ENCODE measurements around the gene CSRP3.
"Not testable (repeated sequence)": the region's sequence is repeated elsewhere in the genome, so short reads cannot be mapped to it uniquely, and the experiment has no call there.

The CSRP3 gene

GRCh38 chr11:19185516-19186052, 16.2 kb downstream of the CSRP3 start:
- DNase-seq (ENCODE audit: low spot score): no peak

- DNase-seq (ENCODE audit: low spot score): no peak
Measured at GRCh38 chr11:19185036-19185435, 16.7 kb downstream of the CSRP3 start.

GRCh38 chr11:19183646-19184045, 18.1 kb downstream of the CSRP3 start:
- DNase-seq (ENCODE audit: low spot score): no peak

GRCh38 chr11:19181531-19182261, 20.1 kb downstream of the CSRP3 start:
- DNase-seq (ENCODE audit: low spot score): no peak

DNA sequence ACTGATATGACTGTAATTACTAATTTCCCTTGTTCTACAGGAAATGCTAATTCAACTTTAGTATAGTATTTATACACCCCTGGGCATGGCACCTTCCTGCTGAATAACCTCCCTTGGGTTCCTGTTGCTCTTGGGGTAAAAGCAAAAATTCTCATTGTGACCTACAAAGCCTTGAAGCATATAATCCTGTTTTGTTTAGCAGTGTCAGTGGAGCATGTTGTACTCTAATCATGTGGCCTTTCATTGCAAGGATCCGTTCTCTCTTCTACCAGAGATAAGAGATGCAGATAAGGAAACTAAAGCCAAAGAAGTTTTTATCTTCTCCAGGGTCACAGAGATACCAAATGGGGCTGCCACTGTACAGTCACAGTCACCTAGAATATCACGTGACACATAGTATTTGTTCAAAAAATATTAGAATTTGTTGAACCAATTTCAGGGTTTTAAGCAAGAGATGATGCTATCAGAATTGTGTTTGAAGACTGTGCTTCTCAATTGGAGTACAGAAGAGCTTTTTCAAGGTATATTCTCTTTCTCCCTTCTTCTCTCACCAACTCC, 25.1 kb downstream of the CSRP3 start:
- DNase-seq (ENCODE audit: low spot score): no peak

GRCh38 chr11:19173964-19174638, 27.7 kb downstream of the CSRP3 start:
- no peak for DNase-seq (ENCODE audit: low spot score)

DNA sequence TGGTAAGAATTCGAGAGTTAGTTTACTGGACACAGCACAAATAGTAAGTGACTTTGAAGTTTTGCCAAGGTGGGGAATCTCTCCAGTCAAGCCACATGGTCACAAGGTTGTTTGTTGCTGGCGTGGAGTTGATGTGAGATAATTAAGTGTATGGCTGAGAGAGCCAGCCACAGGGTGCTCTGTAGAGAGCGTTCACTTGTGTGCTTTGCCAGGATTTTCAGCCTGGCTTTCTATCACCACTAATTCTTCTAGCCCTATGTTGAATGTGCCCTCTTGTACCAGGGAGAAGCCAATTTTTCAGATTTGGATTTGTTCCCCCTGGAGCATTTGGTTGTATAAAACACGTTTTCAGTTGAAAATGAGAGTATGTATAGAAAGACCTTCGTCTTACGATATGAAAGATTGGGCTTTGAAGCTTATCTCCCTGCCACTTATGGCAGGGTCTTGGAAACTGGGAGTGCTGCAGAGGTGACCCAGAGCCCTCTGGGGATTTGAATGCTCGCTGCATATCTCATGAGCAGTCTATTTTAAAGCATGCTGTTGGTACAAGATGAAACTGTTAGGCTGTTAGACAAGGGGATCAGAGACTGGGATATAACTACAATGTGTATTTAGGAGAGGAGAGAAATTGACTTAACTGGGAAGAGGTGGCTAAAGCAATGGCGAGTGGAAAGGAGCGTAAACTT, 28.6 kb downstream of the CSRP3 start:
- no peak for DNase-seq (ENCODE audit: low spot score)

DNA sequence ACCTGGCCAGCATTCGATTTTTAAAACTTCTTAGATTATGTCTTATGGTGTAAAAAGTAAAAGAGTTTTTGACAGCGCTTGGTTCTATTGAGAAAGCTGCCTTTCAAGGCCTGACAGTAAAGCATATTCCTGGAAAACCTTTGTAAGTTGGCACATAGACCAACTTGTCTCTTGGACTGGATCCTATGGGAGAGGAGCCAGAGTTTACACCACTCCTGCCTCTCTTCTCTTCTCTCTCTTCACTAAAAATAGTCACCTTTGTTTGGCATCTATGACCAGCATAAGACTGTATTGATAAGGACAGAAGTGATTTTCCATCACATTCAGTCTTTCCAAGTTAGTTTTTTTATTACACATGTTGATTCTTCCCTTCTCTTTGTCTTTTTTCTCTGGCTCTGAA, 33.7 kb downstream of the CSRP3 start:
- no peak for DNase-seq (ENCODE audit: low spot score)

GRCh38 chr11:19164881-19165280, 36.9 kb downstream of the CSRP3 start:
- DNase-seq (ENCODE audit: low spot score): no peak

GRCh38 chr11:19164230-19164855, 37.4 kb downstream of the CSRP3 start:
- no peak for DNase-seq (ENCODE audit: low spot score)

GRCh38 chr11:19163617-19164016, 38.2 kb downstream of the CSRP3 start:
- DNase-seq (ENCODE audit: low spot score): no peak

- DNase-seq (ENCODE audit: low spot score): no peak
Measured at GRCh38 chr11:19162951-19163505, 38.8 kb downstream of the CSRP3 start.

GRCh38 chr11:19161651-19162050, 40.1 kb downstream of the CSRP3 start:
- no peak for DNase-seq (ENCODE audit: low spot score)

DNA sequence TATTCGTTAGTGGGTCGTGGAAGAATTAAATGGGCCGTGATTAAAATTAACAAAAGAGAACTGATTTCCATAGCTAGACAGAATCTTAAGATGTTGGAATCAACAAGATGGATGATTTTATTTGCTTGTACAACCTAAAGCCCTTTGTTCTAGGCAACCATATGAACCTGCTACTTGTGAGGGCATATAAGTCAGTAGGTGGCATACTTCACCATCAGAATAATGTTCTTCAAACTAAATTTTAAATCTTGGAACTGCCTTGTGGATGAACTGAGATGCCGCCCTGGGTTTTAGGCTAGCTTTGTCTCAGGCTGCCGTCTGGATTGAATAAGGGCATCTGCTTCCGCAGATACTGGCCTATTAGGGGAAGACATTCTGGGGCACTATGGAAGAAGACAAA, 40.9 kb downstream of the CSRP3 start:
- DNase-seq (ENCODE audit: low spot score): peak; percentile 28

GRCh38 chr11:19156892-19157291, 44.9 kb downstream of the CSRP3 start:
- DNase-seq (ENCODE audit: low spot score): no peak

DNA sequence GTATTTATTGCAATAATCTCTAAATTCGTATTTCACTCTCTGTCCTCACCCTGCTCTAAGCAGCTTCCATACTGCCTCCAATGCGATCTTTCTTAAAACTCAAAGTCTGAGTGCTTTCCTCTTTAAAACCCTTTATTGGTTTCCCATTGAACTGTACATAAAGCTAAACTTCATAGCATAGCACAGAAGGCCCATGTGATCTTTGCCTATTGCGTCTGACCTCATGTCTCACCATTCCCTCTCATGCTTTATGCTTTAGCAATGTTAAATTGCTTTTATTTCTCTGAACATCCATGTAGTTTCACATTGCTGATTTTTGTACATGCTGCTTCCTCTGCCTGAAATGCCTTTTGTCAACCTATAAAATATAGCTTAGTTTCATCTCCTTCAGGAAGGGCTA, 56.5 kb downstream of the CSRP3 start:
- DNase-seq (ENCODE audit: low spot score): no peak

GRCh38 chr11:19136884-19137283, 64.9 kb downstream of the CSRP3 start:
- DNase-seq (ENCODE audit: low spot score): not testable (repeated sequence)

DNA sequence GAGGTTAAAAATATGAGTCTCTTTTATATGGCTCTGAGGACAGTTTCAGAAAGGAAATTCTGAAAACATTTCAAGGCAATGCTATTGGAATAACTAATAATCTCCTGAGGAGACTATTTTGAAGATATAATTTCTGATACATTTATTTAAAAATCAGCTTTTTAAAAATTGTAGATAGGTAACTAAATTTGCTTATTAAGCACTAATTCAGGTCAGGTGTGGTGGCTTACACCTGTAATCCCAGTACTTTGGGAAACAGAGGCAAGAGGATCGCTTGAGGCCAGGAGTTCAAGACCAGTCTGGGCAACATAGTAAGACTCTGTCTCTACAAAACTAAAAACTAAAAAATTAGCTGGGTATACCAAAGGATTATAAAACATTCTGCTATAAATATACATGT, 67.8 kb downstream of the CSRP3 start:
- DNase-seq (ENCODE audit: low spot score): no peak

All from RKO (cell line).